ENCODE results near the gene KLHDC7A.

DNA sequence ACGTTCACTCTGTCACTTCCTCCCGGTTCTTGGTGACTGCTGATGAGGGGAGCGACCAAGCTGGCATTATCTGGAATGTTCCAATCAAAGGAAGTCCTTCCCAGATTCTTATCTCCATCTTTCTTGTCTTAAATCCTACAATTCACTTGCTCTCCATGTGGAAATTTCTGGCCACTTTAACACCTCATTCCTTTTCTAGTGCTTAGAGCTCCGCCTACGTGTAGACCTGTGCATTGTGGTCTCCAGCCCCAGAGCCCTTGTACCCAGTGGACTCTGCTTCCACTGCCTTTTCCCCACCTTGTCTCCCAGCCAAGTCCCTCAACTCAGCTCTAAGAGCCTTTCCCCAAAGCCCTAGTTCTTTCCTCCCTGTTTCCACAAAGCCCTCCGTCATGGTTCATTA is 12.2 kb upstream of the KLHDC7A start:
- TF ChIP-seq CTCF (IDR thresholded peaks at IDR 0.05; ENCODE audit: extremely low read depth in 1 of 2, insufficient read depth in 1 of 2, low read depth in 1 of 2, low read length in 2 of 2) (no peak), POLR2AphosphoS5 (IDR thresholded peaks at IDR 0.05; ENCODE audit: insufficient read depth, low read depth, low read length) (no peak), POLR2A (IDR thresholded peaks at IDR 0.05; ENCODE audit: low read depth, low read length) (no peak), GATA2 (IDR thresholded peaks at IDR 0.05; ENCODE audit: insufficient read depth, insufficient read length, low read depth, low read length) (no peak), FOS (IDR thresholded peaks at IDR 0.05; ENCODE audit: borderline replicate concordance, insufficient read depth, low read length) (no peak), EZH2 (IDR thresholded peaks at IDR 0.05; ENCODE audit: borderline replicate concordance, low read depth, low read length, severe bottlenecking) (no peak), MYC (IDR thresholded peaks at IDR 0.05; ENCODE audit: low read depth, low read length) (no peak), JUN (IDR thresholded peaks at IDR 0.05; ENCODE audit: borderline replicate concordance, insufficient read depth, insufficient read length, low read depth) (no peak)
- TF ChIP-seq, protein P1, sequence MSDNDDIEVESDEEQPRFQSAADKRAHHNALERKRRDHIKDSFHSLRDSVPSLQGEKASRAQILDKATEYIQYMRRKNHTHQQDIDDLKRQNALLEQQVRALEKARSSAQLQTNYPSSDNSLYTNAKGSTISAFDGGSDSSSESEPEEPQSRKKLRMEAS (IDR thresholded peaks at IDR 0.05; ENCODE audit: insufficient read depth, insufficient read length) = no peak

Data from endothelial cell of umbilical vein (primary cell).